Measurements from ENCODE around the gene VRK3.

DNA sequence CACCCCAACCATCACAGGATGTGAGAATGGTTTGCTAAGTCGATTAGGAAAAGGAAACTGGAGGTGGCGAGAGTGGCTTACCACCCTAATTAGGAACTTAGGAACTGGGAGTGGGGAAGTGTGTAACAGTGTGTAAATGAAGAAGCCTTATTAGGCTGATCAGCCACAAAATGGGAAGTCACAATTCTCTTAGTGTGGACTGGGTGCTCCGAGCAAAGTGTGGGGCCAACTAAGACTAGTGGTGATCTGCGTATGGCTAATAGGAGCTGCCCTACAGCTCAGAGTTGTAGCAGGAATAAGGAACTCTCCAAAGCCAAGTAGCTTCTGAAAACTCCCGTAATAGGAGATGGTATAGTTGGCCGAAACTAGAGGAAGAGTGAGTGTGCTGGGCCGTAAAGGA is 71.8 kb downstream of the VRK3 start:
- TF ChIP-seq, protein P1, sequence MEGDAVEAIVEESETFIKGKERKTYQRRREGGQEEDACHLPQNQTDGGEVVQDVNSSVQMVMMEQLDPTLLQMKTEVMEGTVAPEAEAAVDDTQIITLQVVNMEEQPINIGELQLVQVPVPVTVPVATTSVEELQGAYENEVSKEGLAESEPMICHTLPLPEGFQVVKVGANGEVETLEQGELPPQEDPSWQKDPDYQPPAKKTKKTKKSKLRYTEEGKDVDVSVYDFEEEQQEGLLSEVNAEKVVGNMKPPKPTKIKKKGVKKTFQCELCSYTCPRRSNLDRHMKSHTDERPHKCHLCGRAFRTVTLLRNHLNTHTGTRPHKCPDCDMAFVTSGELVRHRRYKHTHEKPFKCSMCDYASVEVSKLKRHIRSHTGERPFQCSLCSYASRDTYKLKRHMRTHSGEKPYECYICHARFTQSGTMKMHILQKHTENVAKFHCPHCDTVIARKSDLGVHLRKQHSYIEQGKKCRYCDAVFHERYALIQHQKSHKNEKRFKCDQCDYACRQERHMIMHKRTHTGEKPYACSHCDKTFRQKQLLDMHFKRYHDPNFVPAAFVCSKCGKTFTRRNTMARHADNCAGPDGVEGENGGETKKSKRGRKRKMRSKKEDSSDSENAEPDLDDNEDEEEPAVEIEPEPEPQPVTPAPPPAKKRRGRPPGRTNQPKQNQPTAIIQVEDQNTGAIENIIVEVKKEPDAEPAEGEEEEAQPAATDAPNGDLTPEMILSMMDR (IDR thresholded peaks at IDR 0.05; ENCODE audit: low read depth, low read length, poor library complexity, severe bottlenecking), result no peak
- no peak for TF ChIP-seq EZH2phosphoT487 (IDR thresholded peaks at IDR 0.05; ENCODE audit: borderline replicate concordance, low read length)
